Gastroesophageal sphincter (tissue), 4 donors: ENCODE data around the gene MFSD6. TPM values are rescaled to one million over a fixed set of nuclear protein-coding genes. Genes with fewer than 3 reads are reported as not detected.
"Not testable (repeated sequence)": the region's sequence is repeated elsewhere in the genome, so short reads cannot be mapped to it uniquely, and the experiment has no call there.

Source experiments
- ATAC-seq: fragments of 150-250 bp; one replicate; pipeline ENCODE4 v1.9.1; 2016; ENCODE audit warnings: mild to moderate bottlenecking, moderate library complexity
- H3K27ac ChIP-seq, 4 donors: fragments of 200-600 bp; sonication (generic) in 3 of 4; 1 replicate in 3 of 4; 2 replicates in 1 of 4; pipeline ENCODE4 v1.5.1; 2016 to 2019
- H3K27me3 ChIP-seq: fragments of 200-600 bp; sonication (generic); one replicate; pipeline ENCODE4 v1.5.1; 2019
- H3K36me3 ChIP-seq, 2 donors: fragments of 200-600 bp; sonication (generic); one replicate each; pipeline ENCODE4 v1.5.1; 2019; ENCODE audit warnings: control low read depth in 1 of 2
- H3K4me1 ChIP-seq, 3 donors: fragments of 200-600 bp; sonication (generic); 1 replicate in 2 of 3; 2 replicates in 1 of 3; pipeline ENCODE4 v1.5.1; 2016 to 2019; ENCODE audit warnings: control low read depth in 2 of 3
- H3K4me3 ChIP-seq, 2 donors: fragments of 200-600 bp; sonication (generic); one replicate each; pipeline ENCODE4 v1.5.1; 2019; ENCODE audit warnings: mild to moderate bottlenecking in 1 of 2, moderate library complexity in 1 of 2
- H3K9me3 ChIP-seq, 3 donors: fragments of 200-600 bp; sonication (generic); one replicate each; pipeline ENCODE4 v1.5.1; 2017 to 2019; ENCODE audit warnings: control low read depth in 2 of 3
- EP300 ChIP-seq: sonication (generic); formaldehyde crosslinking; IDR thresholded peaks from one replicate; pipeline ENCODE4 v1.6.1; 2017; ENCODE audit warnings: antibody characterized with exemption, mild to moderate bottlenecking
- POLR2A ChIP-seq, 2 donors: fragments of 450-650 bp; IDR thresholded peaks; one replicate each; pipeline ENCODE4 v1.6.1; 2017; ENCODE audit warnings: antibody characterized with exemption in 2 of 2, mild to moderate bottlenecking in 2 of 2, moderate library complexity in 1 of 2
- POLR2AphosphoS5 ChIP-seq: sonication (generic); formaldehyde crosslinking; IDR thresholded peaks from one replicate; pipeline ENCODE4 v1.6.1; 2017; ENCODE audit warnings: antibody characterized with exemption
- whole genome bisulfite sequencing, 2 donors: methylation state at CpG; one replicate each; pipeline ENCODE4 v1.1.5; 2018; ENCODE audit warnings: low coverage in 1 of 2; 5-methylcytosine and 5-hydroxymethylcytosine counted together
- total RNA-seq, 4 donors: library from RNA; depleted of rRNA; stranded (reverse); fragments of >200 nt; gene quantifications; one replicate each; pipeline ENCODE4 v1.1.0, GENCODE V29; 2016
- TF ChIP-seq, protein P1 (sequence below), 4 experiments: fragments of 200-600 bp in 2 of 4; fragments of 450-650 bp in 2 of 4; sonication (generic) in 1 of 4; IDR thresholded peaks; one replicate each; pipeline ENCODE4 v1.5.1; 2017 to 2019; ENCODE audit warnings: antibody characterized with exemption in 4 of 4, mild to moderate bottlenecking in 2 of 4, moderate library complexity in 2 of 4

The MFSD6 gene
- total RNA-seq, 4 donors from 2014 or later: 80.2 to 176 (median 143) TPM

DNA sequence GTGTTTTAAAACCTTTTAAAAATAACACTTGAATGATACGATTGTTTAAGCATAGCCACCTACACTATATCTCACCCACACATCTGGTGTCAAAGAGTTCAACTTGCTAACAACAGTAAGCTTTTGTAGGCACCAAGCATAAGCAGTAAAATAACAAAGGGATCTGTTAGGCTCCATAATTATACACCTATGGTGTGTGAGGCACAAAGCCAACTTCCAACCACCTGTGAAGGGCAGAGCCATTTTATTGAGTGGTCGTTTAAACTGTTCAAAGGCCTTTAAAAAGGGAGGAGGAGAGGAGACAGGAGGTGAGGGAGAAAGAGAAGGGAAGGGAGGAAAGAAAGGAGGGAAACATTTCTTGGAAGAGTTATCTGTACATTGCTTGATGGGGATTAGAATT lies 98.5 kb downstream of the MFSD6 start:
- H3K27ac ChIP-seq: peak overlapping the region in 1 of 4 donors; percentile 22
- no peak for ATAC-seq
- TF ChIP-seq POLR2AphosphoS5 (no peak), POLR2A (IDR thresholded peaks at IDR 0.05) (no peak), EP300 (no peak)
- TF ChIP-seq, protein P1, sequence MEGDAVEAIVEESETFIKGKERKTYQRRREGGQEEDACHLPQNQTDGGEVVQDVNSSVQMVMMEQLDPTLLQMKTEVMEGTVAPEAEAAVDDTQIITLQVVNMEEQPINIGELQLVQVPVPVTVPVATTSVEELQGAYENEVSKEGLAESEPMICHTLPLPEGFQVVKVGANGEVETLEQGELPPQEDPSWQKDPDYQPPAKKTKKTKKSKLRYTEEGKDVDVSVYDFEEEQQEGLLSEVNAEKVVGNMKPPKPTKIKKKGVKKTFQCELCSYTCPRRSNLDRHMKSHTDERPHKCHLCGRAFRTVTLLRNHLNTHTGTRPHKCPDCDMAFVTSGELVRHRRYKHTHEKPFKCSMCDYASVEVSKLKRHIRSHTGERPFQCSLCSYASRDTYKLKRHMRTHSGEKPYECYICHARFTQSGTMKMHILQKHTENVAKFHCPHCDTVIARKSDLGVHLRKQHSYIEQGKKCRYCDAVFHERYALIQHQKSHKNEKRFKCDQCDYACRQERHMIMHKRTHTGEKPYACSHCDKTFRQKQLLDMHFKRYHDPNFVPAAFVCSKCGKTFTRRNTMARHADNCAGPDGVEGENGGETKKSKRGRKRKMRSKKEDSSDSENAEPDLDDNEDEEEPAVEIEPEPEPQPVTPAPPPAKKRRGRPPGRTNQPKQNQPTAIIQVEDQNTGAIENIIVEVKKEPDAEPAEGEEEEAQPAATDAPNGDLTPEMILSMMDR (IDR thresholded peaks at IDR 0.05): no peak
- no peaks in the 10 kb centered on the region for H3K27me3 ChIP-seq
- no peak overlapping the region for H3K4me3 ChIP-seq
- 40 to 70% methylated on average over 2 of the region's 2 CpGs for WGBS, 2 donors
- H3K9me3 ChIP-seq: no peaks in the 10 kb centered on the region
- H3K36me3 ChIP-seq: peaks cover 0 to 55% of the 10 kb centered on the region in 2 donors
- H3K4me1 ChIP-seq: peaks cover 0 to 16% (median 0%) of the 10 kb centered on the region in 3 donors

DNA sequence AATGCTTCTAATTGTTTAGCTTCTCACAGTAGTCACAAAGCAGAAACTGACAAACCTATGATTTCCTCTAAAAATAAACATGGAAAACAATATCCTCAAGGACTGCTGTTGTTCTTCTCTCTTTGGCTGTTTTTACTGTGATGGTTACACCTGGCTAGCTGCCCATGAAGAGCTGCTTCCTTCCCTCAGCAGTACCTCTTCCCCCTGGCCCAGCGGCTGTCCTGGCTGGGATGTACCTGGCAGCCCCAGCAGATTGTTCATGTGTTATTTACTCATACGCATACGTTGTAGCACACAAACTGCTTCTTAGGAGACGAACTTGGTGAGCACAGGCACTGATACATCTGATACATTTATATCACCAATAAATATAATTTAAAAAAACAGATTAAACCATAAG lies 99.0 kb downstream of the MFSD6 start:
- ATAC-seq: no peak
- WGBS, 2 donors: 65% methylated on average over 4 of the region's 4 CpGs; no CpG with 5 or more reads in 1 of the 2 donors

GRCh38 chr2:190509895-190510294 lies 101.7 kb downstream of the MFSD6 start:
- WGBS, 2 donors: 79 to 88% methylated on average over 2 of the region's 5 CpGs
- not testable (repeated sequence) for H3K27me3 ChIP-seq, H3K4me1 ChIP-seq, H3K9me3 ChIP-seq, H3K27ac ChIP-seq, ATAC-seq, H3K4me3 ChIP-seq
- peaks cover 0 to 31% of the 10 kb centered on the region in 2 donors for H3K36me3 ChIP-seq

More for the DNA sequence above, 99.0 kb downstream of the MFSD6 start:
- H3K4me3 ChIP-seq: no peak overlapping the region
- H3K4me1 ChIP-seq: peaks cover 0 to 11% (median 0%) of the 10 kb centered on the region in 3 donors
- H3K27me3 ChIP-seq: no peaks in the 10 kb centered on the region
- peaks cover 0 to 52% of the 10 kb centered on the region in 2 donors for H3K36me3 ChIP-seq
- no peaks in the 10 kb centered on the region for H3K9me3 ChIP-seq
- H3K27ac ChIP-seq: peak overlapping the region in 1 of 4 donors; percentile 22
- TF ChIP-seq EP300 (no peak), POLR2A (IDR thresholded peaks at IDR 0.05) (no peak), POLR2AphosphoS5 (no peak)
- TF ChIP-seq, protein P1 (IDR thresholded peaks at IDR 0.05): no peak

- TF ChIP-seq POLR2AphosphoS5: no peak
- TF ChIP-seq, protein P1 (IDR thresholded peaks at IDR 0.05): peak; percentile 43 to 76 (median 54)
- Histone ChIP-seq H3K4me1 (peaks cover 0 to 8% (median 0%) of the 10 kb centered on the region in 3 donors), H3K27ac (no peak overlapping the region), H3K4me3 (no peak overlapping the region), H3K27me3 (no peaks in the 10 kb centered on the region), H3K9me3 (no peaks in the 10 kb centered on the region), H3K36me3 (peaks cover 0 to 20% of the 10 kb centered on the region in 2 donors)
- ATAC-seq: no peak
- WGBS, 2 donors: 42 to 47% methylated on average over 2 of the region's 2 CpGs
Measured at GRCh38 chr2:190511104-190511503, 102.9 kb downstream of the MFSD6 start.

DNA sequence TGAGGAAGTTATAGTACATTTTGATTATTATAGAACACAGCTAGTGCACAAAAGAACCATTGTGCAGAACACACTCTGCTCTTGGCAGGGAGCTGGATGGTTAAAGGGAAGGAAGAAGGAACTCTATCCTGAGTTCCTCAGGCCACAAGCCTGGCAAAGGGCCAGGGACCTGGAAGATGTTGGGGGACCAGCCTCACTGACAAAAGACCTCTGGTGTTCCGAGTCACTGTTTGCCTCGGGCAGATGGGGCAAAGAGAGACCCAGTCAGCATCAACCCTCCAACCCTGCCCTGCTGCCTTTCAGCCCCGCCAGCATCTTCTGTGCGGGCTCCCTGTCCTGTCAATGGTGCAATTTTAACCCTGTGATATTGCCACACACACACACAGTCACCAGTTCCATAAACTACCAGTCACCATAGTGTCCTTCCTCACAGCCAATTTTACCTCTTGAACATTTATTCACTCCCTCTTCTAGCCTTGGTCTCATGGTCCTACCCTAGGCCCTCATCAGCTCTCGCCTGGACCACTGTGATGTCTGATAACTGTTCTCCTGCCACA lies 104.5 kb downstream of the MFSD6 start:
- no peak for ATAC-seq
- Histone ChIP-seq H3K27me3 (no peaks in the 10 kb centered on the region), H3K4me3 (no peak overlapping the region), H3K4me1 (no peaks in the 10 kb centered on the region), H3K36me3 (peaks cover 0 to 9% of the 10 kb centered on the region in 2 donors), H3K27ac (no peak overlapping the region), H3K9me3 (no peaks in the 10 kb centered on the region)
- TF ChIP-seq POLR2A (IDR thresholded peaks at IDR 0.05) (no peak), EP300 (no peak)
- WGBS, 2 donors: 79 to 84% methylated on average over 2 to 4 of the region's 5 CpGs

GRCh38 chr2:190513877-190514276 lies 105.7 kb downstream of the MFSD6 start:
- Histone ChIP-seq H3K4me3 (no peak overlapping the region), H3K9me3 (no peaks in the 10 kb centered on the region), H3K4me1 (no peaks in the 10 kb centered on the region), H3K36me3 (peaks cover 0 to 6% of the 10 kb centered on the region in 2 donors), H3K27me3 (no peaks in the 10 kb centered on the region), H3K27ac (no peak overlapping the region)
- ATAC-seq: no peak
- TF ChIP-seq, protein P1 (IDR thresholded peaks at IDR 0.05): no peak
- TF ChIP-seq POLR2AphosphoS5: no peak
- TF ChIP-seq EP300: no peak
- no peak for TF ChIP-seq POLR2A (IDR thresholded peaks at IDR 0.05)
- 68 to 75% methylated on average over 2 of the region's 2 CpGs for WGBS, 2 donors
